ENCODE results near the gene YIF1A.

GRCh38 chr11:66263231-66263630 lies 25.7 kb downstream of the YIF1A start:
- TF ChIP-seq CTCF (IDR thresholded peaks at IDR 0.05) (no peak), POLR2AphosphoS5 (IDR thresholded peaks at IDR 0.05) (no peak), POLR2A (IDR thresholded peaks at IDR 0.05) (no peak)
